ENCODE measurements around the gene RPL38. TPM values are rescaled to one million over a fixed set of nuclear protein-coding genes. Genes with fewer than 3 reads are reported as not detected.

The RPL38 gene
- total RNA-seq, 3 donors from 2014 or later (not counting 1 experiment from before 2014, with no cell fraction given): 560 to 802 (median 759) TPM

DNA sequence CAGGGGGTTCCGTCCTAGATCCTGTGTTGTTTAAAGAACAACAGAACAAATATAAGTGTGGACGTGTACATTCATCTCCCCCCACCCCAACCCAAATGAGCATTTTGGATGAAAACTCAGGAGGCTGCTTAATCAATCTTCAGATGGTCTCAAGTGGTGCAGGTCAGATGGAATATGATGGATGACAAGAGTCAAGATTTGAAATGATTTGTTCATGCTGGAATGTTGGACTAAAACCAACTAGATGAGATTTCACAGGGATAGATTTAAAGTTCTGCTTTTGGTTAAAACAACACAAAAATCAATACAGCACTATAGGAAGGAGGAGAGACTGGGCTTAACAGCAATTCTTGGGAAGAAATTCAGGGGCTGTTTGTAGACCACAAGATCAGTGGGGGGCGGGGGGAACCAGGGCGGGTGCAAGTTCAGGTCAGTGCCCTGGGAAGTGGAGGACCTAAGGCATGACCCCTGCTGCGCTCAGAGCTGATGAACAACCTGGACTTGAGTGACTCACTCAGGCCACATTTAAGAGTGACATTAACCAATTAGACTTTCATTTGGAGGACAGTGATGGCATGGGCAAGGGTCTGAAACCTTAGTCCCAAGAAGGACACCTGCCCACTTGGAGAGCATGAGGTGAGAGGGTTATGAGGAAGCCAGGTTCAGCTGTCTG, 25.0 kb downstream of the RPL38 start:
- no peaks in the 10 kb centered on the region for H3K9me3 ChIP-seq (ENCODE audit: control insufficient read depth, insufficient read depth, low read length)
- Mint-ChIP-seq H3K9me3 (no peaks in the 10 kb centered on the region), H3K36me3 (no peaks in the 10 kb centered on the region), H3K27ac (no peak overlapping the region), H3K4me1 (peaks cover 0 to 14% of the 10 kb centered on the region in 2 donors), H3K27me3 (ENCODE audit: low read depth in 2 of 2) (peaks cover 0 to 3% of the 10 kb centered on the region in 2 donors), H3K4me3 (no peak overlapping the region)
- H3K27me3 ChIP-seq (ENCODE audit: control insufficient read depth, insufficient read depth, low read length): no peaks in the 10 kb centered on the region
- no peaks in the 10 kb centered on the region for H3K4me1 ChIP-seq (ENCODE audit: control insufficient read depth, insufficient read depth, low read length)
- H3K4me3 ChIP-seq (ENCODE audit: low read length): no peak overlapping the region
- no peak overlapping the region for H3K27ac ChIP-seq (ENCODE audit: low read length)
- WGBS (ENCODE audit: insufficient coverage): 95% methylated on average over 4 of the region's 5 CpGs
- TF ChIP-seq, protein P1, sequence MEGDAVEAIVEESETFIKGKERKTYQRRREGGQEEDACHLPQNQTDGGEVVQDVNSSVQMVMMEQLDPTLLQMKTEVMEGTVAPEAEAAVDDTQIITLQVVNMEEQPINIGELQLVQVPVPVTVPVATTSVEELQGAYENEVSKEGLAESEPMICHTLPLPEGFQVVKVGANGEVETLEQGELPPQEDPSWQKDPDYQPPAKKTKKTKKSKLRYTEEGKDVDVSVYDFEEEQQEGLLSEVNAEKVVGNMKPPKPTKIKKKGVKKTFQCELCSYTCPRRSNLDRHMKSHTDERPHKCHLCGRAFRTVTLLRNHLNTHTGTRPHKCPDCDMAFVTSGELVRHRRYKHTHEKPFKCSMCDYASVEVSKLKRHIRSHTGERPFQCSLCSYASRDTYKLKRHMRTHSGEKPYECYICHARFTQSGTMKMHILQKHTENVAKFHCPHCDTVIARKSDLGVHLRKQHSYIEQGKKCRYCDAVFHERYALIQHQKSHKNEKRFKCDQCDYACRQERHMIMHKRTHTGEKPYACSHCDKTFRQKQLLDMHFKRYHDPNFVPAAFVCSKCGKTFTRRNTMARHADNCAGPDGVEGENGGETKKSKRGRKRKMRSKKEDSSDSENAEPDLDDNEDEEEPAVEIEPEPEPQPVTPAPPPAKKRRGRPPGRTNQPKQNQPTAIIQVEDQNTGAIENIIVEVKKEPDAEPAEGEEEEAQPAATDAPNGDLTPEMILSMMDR (IDR thresholded peaks at IDR 0.05): no peak
- peaks cover 2% of the 10 kb centered on the region for H3K36me3 ChIP-seq (ENCODE audit: control insufficient read depth, insufficient read depth, low read length)
- intact Hi-C loops (cut with micrococcal nuclease): no loop called here
- ATAC-seq: no peak
- no peak for DNase-seq

DNA sequence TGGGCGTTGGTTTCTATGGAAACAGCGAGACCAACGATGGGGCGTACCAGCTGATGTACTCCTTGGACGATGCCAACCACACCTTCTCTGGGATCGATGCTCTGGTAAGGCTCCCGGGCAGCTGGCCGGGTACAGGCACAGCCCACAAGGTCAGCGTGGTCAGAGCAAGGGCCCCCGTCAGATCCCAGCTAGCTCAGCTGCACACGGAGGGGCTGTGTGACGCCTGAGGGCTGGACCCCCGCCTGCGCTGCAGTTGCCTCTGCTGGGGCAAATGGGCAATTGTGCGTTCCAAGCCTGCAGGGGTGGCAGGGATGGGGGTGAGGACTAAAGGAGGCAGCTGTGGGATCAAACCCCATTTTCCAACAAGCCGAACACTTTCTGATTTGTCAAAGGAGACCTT, 27.4 kb downstream of the RPL38 start:
- H3K36me3 Mint-ChIP-seq: no peaks in the 10 kb centered on the region
- no peaks in the 10 kb centered on the region for H3K9me3 Mint-ChIP-seq
- intact Hi-C loops (cut with micrococcal nuclease): no loop called here
- Histone ChIP-seq H3K36me3 (ENCODE audit: control insufficient read depth, insufficient read depth, low read length) (no peaks in the 10 kb centered on the region), H3K27me3 (ENCODE audit: control insufficient read depth, insufficient read depth, low read length) (no peaks in the 10 kb centered on the region), H3K27ac (ENCODE audit: low read length) (no peak overlapping the region), H3K4me1 (ENCODE audit: control insufficient read depth, insufficient read depth, low read length) (peaks cover 6% of the 10 kb centered on the region), H3K9me3 (ENCODE audit: control insufficient read depth, insufficient read depth, low read length) (no peaks in the 10 kb centered on the region), H3K4me3 (ENCODE audit: low read length) (no peak overlapping the region)
- ATAC-seq (no peak), DNase-seq (no peak)
- TF ChIP-seq, protein P1 (IDR thresholded peaks at IDR 0.05): no peak
- no peaks in the 10 kb centered on the region for H3K27me3 Mint-ChIP-seq (ENCODE audit: low read depth in 2 of 2)
- H3K27ac Mint-ChIP-seq: no peak overlapping the region
- WGBS (ENCODE audit: insufficient coverage): 94% methylated on average over 15 of the region's 16 CpGs
- H3K4me1 Mint-ChIP-seq: peaks cover 0 to 5% of the 10 kb centered on the region in 2 donors
- no peak overlapping the region for H3K4me3 Mint-ChIP-seq

DNA sequence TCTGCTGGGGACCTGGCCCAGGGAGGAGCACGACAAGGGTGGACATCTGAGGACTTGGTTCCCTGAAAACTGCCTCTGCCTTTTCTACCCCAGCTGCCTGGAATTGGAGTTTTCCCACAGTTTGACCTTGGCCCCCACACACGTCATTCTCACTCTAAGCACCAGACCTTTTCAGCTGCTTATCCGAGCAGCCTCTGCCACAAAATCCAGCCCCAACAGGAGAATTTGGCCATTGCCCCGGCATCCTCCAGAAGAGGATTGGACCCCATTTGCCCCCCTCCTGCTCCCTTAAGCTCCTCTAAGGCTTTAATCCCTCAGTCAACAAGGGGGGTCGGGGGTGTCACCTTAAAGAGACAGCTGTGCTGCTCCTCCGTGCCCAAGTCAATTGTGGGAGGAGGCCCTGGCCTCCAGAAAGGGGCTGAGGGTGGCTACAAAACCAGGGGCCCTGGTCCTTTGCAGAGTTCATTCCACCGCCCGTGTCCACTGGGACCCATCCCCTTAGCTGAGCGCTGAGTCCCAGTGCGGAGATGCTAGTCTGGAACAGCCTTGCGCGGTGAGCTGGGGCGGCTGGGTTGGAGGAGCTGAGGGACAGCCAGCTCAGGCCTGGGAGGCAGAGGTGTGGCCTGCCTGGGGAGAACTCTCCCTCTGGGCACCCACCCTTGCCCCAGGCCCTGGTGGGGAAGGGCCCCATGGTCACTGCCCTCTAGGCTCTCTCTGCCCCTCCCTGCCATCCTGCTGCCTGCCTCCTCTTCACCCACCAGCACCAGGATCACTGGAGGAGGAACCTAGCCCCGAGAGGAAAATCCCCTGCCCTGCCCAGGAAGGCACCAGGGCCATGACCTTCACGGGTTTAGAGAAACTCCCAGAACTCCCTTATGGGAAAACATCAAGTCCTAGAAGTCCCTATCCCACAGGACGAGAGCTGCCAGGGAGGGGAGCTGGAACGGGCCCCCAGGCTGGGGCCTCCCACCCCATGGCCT, 28.7 kb downstream of the RPL38 start:
- H3K27me3 Mint-ChIP-seq (ENCODE audit: low read depth in 2 of 2): no peaks in the 10 kb centered on the region
- H3K4me3 Mint-ChIP-seq: no peak overlapping the region
- Histone ChIP-seq H3K36me3 (ENCODE audit: control insufficient read depth, insufficient read depth, low read length) (no peaks in the 10 kb centered on the region), H3K27me3 (ENCODE audit: control insufficient read depth, insufficient read depth, low read length) (no peaks in the 10 kb centered on the region), H3K27ac (ENCODE audit: low read length) (no peak overlapping the region), H3K9me3 (ENCODE audit: control insufficient read depth, insufficient read depth, low read length) (no peaks in the 10 kb centered on the region), H3K4me1 (ENCODE audit: control insufficient read depth, insufficient read depth, low read length) (peaks cover 6% of the 10 kb centered on the region), H3K4me3 (ENCODE audit: low read length) (no peak overlapping the region)
- ATAC-seq (no peak), DNase-seq (no peak)
- intact Hi-C loops (cut with micrococcal nuclease): no loop called here
- no peaks in the 10 kb centered on the region for H3K9me3 Mint-ChIP-seq
- no peak overlapping the region for H3K27ac Mint-ChIP-seq
- 91% methylated on average over 17 of the region's 17 CpGs for WGBS (ENCODE audit: insufficient coverage)
- TF ChIP-seq, protein P1 (IDR thresholded peaks at IDR 0.05): no peak
- no peaks in the 10 kb centered on the region for H3K36me3 Mint-ChIP-seq
- H3K4me1 Mint-ChIP-seq: no peaks in the 10 kb centered on the region

Data from natural killer cell (primary cell).